Colon (tissue), 2 donors: Measurements from ENCODE around the gene ADM2.

Experiments used
- FAIRE-seq: peaks from 2 replicates; lab custom pipeline; 2012; peaks lifted over from hg19 to GRCh38; lab: Jason Lieb, UNC
- donor health status: control.
- donor health status: control.

The ADM2 gene

DNA sequence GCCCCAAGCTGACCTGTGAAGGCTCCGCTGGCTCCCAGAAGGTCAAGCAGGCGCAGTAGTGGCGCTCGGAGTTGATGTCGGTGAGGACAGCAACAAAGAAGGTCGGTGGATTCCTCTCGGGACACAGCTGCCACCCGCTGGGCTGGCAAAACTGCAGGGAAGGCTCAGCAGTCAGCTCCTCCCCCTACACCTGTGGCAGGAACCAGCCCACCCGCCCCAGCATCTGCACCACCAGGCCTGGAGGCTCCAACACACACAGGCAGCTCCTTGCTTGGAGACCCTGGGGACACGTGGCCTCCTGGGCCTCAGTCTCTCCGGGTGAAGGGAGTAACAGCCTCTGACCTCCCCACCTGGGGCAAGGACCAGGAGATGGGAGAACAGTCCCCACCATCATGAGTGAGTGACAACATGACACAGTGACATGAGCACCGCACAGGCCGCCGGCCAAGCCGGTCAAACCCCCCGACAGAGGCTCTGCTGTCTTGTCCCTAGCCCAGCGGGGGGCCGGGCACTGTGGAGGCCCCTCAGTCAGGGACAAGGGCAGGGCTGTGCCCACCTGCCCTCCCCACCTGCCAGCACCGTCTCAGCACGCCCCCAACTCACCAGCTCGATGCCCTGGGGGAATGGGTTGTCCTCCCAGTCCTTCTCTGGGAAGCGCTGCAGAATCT lies 13.4 kb upstream of the ADM2 start:
- no peak for FAIRE-seq

DNA sequence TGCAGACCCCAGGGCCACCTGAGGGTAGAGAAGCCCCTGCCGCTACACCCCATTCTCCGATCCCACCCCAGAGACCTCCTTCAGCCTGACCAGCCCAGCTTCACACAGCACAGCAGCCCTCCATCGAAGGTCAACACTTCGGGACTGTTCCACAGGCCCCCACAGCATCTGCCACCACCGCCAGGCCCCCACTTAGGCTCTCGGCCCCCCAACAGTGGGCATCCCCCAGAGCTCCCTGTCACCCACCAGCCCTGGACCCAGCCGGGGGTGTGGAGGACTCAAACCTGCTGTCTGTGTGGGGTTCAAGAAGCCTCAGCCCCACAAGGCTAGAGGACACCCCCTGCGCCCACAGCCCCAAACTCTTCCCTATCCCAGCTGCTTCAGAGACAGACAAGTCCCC lies 12.7 kb upstream of the ADM2 start:
- FAIRE-seq, result no peak

DNA sequence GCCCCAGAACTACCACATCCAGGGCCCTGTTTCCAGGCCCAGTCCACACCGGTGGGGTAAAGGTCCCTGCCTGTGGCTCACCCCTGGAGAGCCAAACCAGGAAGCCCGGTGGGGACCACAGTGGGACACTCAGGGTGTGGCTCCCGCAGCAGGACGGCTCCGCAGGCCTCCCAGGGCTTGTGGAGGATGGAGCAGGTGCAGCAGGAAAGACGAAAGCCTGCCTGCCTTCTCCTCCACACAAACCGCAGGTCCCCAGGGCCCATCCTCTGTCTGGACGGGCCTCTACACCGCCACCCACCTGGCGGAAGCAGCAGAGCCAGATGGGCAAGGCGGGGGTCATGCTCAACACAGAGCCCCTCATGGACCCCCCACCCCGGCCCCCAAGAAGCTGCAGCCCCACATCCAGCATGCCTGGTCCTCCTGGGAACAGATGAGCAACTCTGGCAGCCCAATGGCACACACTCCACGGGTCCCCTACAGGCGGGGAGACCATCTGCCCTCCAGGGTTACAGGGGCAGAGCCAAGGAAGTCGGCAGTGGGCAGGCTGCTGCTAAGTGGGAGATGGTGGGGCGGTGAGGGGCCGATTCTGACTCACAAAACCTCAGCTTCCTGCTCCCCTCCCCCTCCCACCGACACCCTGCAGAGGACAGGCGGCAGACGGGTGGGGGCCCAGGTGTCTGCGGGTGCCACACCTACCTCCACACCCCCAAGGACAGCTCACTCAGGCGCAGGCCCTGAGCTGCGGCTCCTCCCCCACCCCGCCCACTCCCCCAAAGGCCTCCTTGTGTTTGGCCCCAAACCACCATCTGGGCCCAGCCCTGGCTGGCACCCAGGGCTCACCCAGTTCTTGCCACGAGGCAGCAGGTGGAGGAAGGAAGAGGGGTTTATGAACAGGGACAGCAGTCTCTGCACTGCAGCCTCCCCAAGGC lies 11.7 kb upstream of the ADM2 start:
- FAIRE-seq, result no peak

DNA sequence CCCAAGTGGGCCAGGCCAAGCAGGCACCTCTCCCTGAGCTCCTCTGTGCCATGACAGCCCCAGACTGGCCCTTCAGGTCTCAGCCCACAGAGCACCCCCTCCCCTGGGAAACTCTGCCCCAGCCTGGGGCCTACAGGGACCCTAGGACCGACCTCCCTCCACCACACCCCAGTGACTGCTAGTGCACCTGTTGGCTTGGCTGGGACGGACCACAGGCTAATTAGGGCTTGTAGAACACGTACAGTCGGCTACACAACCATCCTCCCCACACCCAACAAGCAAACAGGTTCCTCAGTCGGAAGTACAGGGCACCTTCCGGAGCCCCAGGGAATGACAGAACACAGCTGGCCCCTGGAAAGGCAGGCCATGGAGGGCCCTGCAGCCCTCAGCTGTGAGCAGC lies 10.9 kb upstream of the ADM2 start:
- FAIRE-seq, result no peak

- FAIRE-seq, result no peak
Observed at GRCh38 chr22:50471197-50471847, 10.0 kb upstream of the ADM2 start.

GRCh38 chr22:50471962-50472361 lies 9.4 kb upstream of the ADM2 start:
- no peak for FAIRE-seq

GRCh38 chr22:50473088-50473487 lies 8.3 kb upstream of the ADM2 start:
- FAIRE-seq, result no peak

- no peak for FAIRE-seq
Observed at GRCh38 chr22:50473855-50474671, 7.3 kb upstream of the ADM2 start.

DNA sequence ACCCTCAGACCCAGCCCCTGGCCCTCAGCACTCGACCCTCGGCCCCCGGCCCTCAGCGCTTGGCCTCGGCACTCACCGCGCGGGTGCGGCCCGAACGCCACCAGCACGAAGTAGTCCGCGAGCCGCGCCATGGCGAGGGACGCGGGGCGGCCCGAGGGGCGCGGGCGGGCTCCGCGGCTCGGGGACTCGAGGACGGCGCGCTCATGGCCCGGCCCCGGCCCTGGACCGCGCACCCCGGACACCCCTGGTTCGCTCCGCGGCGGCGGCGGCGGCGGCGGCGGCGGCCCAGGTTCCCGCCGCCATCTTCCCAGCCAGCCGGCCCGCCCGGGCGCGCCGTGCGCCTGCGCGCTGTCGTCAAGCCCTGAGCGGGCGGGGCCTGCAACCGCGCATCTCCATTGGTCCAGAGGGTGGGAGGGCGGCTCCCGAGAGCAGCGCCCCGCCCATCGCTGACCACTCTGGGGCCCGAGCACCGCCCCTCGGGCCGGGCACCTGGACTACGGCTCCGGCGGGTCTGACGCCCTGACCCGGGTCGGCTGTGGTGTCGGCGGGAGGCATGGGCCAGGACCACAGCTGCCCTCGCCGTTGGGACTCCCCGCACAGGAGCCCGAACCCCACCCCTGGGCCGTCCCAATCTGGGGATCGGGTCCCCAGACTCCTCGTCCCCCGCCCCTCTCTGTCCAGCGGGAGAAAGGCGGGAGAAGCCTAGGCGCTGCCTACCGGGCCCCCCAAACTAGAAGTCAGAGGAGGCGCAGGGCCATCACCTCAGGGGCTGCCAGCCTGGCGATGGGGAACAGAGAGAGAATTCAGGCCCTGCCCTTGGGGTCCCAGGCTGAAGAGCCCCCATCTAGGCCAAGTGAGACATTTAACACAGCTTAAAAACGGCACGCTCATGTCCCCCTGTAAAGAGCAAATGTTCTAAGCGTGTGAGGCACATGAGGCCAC lies 6.4 kb upstream of the ADM2 start, which contains the start of gene SBF1:
Gene SBF1 (minus strand): TSS at position 326 of the 942 bp plus-strand sequence. CDS start 195 bp downstream, at position 131.
- no peak for FAIRE-seq

DNA sequence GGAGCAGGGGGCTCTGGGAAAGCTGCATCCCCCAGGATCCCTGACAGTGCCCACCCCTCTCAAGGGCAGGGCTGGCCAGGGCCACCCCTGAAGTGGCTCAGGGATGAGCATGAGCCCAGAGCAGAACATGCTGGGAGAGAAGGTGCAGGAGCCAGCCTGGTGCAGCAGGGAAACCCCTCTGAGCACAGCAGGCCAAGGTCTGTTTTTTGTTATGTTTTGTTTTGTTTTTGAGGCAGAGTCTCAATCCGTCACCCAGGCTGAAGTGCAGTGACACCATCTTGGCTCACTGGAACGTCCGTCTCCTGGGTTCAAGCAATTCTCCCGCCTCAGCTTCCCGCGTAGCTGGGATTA lies 5.7 kb upstream of the ADM2 start:
- no peak for FAIRE-seq

DNA sequence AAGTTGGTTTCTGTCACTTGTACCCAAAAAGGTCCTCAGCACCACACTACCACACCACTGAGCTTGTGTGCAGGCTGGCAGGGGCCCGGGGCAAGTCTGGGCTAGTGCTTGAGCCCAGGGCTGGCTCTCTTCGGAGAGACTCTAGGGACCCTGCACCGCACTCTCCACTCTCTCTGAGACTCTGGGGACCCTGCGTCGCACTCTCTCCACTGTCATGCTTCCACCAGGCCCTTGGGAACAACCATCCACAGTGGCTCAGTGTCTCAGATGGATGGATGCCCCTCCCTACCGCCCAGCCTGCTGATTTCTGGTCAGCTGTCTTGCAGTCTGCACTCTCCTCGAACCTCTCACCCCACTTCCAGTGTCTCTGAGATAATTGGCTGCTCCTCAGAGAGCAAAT lies 4.5 kb upstream of the ADM2 start:
- no peak for FAIRE-seq

- FAIRE-seq, result no peak
Observed at GRCh38 chr22:50477923-50478322, 3.4 kb upstream of the ADM2 start.

- FAIRE-seq, result no peak
Observed at GRCh38 chr22:50479721-50480120, 1.6 kb upstream of the ADM2 start.

DNA sequence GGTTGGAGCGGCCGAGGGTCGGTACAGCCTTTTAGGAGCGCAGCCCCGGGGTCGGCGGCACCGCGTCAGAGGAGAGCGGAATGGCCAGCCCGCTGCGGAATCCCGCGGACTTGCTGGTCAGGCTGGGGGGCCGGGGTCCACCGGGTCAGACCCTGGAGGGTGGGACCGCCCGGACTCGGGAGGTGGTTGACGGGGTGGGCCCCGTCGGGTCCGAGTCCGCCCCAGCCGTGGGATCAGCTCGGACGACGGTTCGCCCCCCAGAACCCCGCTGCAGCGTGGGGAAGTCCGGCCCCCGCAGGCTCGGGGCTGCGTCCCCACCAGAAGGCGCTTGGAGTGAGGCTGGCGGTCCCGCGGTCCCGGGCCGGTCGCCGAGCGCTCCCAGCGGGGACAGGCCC lies 301 bp upstream of the ADM2 start:
- no peak for FAIRE-seq

DNA sequence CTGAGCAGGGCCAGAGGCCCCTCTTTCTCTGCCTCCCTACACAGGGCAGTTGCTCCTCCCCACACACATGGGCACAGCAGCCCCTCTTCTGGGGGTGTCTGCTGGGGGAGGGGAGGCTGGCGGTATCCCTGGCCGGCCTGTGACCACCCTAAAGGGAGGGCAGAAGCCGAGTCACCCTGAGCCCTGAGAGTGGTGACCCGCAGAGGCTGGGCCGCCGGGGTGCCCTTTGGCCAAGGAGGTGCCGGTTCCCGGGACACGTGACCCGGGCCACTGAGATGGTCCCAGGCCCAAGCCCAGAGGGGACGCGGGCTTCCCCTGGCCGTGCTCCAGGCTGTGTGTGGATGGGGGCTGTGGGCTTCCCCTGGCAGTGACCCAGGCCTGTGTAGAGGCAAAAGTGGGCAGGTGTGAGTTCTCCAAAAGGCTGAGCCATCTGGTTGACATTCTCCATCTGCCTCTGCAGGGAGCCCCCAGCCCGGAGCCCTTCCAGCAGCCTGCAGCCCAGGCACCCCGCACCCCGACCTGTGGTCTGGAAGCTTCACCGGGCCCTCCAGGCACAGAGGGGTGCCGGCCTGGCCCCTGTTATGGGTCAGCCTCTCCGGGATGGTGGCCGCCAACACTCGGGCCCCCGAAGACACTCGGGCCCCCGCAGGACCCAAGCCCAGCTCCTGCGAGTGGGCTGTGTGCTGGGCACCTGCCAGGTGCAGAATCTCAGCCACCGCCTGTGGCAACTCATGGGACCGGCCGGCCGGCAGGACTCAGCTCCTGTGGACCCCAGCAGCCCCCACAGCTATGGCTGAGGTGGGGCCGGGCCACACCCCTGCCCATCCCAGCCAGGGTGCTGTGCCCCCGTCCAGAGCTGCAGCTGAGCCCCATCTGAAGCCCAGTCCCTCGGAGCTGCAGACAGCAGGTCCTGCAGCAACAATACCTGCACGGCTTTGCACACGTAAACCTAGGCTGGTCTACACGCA lies 1.0 kb downstream of the ADM2 start:
- FAIRE-seq, result no peak

DNA sequence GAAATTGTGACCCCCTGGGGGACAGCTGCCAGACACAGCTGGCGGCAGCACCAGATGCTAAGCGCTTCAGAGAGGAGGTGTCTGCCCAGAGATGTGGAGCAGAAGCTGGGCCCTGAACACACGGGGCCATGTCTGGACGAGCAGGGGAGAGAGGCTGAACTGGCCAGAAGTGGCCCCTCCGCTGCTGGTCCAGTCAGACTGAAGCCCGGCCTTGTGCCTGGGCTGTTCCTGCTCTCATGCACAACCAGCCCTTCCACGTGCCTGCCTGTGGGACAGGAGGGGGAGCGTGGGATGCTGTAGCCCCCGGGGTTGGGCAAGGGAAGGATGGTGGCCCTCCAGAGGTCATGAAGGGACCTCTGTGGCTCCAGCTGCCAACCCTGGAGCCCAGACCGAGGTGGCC lies 1.8 kb downstream of the ADM2 start:
- no peak for FAIRE-seq

GRCh38 chr22:50483556-50483955 lies 2.2 kb downstream of the ADM2 start:
- FAIRE-seq, result no peak

DNA sequence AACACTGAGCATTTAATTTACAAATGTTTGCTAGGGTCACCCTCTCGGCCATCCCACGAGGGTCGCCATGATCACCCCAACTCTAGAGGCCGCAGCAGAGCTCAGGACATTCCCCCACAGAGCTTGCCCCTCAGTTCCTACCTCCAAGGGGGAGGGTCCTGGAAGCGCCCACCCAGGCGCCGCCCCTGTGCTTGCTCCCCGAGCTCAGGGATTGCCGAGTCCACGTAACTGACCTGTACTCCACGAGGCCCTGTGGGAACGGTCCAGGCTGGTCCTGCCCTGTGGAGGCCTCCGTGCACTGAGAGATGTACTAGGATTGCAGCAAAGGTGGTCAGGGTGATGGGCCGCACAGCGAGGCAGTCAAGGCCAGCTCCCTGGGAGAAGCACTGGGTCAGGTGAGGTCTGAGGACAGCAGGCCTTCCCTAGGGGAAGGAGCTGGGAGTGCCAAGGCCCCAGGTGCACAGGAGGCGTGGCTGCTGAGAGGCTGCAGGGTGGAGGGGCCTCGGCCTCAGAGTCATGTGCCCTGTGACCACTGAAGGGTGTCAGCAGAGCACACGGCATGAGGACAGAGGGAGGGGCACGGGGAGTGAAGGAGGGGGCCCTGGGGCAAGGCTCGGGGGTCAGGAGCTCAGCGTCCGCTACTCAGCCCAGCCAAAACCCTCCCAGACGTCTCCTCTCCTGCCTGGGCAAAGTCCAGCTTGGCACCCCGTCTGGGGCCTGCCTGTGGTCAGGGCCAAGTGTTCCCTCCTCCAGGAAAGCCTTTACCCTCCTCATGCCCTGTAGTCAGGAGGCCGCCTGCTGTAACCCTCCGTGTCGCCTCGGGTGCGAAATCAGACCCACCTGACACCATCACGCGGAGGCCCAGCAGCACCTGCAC lies 2.9 kb downstream of the ADM2 start:
- no peak for FAIRE-seq
